Osteoblast (primary cell): ENCODE data around the gene MANBA. TPM values are rescaled to one million over a fixed set of nuclear protein-coding genes. Genes with fewer than 3 reads are reported as not detected.

Source experiments
- DNase-seq: peaks from one replicate; pipeline ENCODE4 v3.0.0; 2011; ENCODE audit warnings: low spot score, mixed read lengths; ENCODE audit not compliant: insufficient read length; ENCODE audit errors: missing footprints
- H2AFZ ChIP-seq: 2 replicates; pipeline ENCODE4 v1.6.0; 2011; ENCODE audit warnings: mild to moderate bottlenecking, low read length
- H3K27ac ChIP-seq: 2 replicates; pipeline ENCODE4 v1.5.1; 2011; ENCODE audit warnings: mild to moderate bottlenecking, low read depth, low read length, moderate library complexity
- H3K27me3 ChIP-seq: 2 replicates; pipeline ENCODE4 v1.6.0; 2012; ENCODE audit warnings: mild to moderate bottlenecking, control low read depth, inconsistent platforms, low read length, moderate library complexity; ENCODE audit not compliant: insufficient read depth
- H3K36me3 ChIP-seq: 2 replicates; pipeline ENCODE4 v1.5.1; 2011; ENCODE audit warnings: mild to moderate bottlenecking, low read length, control low read depth, moderate library complexity; ENCODE audit not compliant: insufficient read depth
- H3K4me1 ChIP-seq: 2 replicates; pipeline ENCODE4 v1.5.1; 2011; ENCODE audit warnings: mild to moderate bottlenecking, low read length, control low read depth, moderate library complexity; ENCODE audit not compliant: insufficient read depth
- H3K4me2 ChIP-seq: 2 replicates; pipeline ENCODE4 v1.6.0; 2011; ENCODE audit warnings: mild to moderate bottlenecking, low read length; ENCODE audit not compliant: insufficient read depth
- H3K4me3 ChIP-seq: fragments of 200-600 bp; sonication (generic); 3 replicates; pipeline ENCODE4 v1.5.1; 2012; ENCODE audit warnings: mild to moderate bottlenecking, low read length, inconsistent platforms; ENCODE audit not compliant: insufficient read depth
- H3K79me2 ChIP-seq: 2 replicates; pipeline ENCODE4 v1.6.0; 2012; ENCODE audit warnings: mild to moderate bottlenecking, low read length, control low read depth, inconsistent platforms; ENCODE audit not compliant: insufficient read depth
- H3K9me3 ChIP-seq: 2 replicates; pipeline ENCODE4 v1.5.1; 2011; ENCODE audit warnings: low read depth, low read length, control low read depth
- H4K20me1 ChIP-seq: 2 replicates; pipeline ENCODE4 v1.6.0; 2012; ENCODE audit warnings: mild to moderate bottlenecking, low read length, control low read depth; ENCODE audit not compliant: insufficient read depth
- CTCF ChIP-seq: IDR thresholded peaks from 2 replicates; pipeline ENCODE4 v1.5.1; 2011; ENCODE audit warnings: mild to moderate bottlenecking, low read depth, low read length, moderate library complexity; ENCODE audit errors: extremely low read depth
- small RNA-seq: library from RNA; depleted of rRNA; stranded (forward); fragments of <200 nt; gene quantifications from one replicate; pipeline ENCODE3, GENCODE V24; 2012
- total RNA-seq: library from RNA; depleted of rRNA; stranded (reverse); fragments of >200 nt; gene quantifications from 2 replicates; pipeline ENCODE4 v1.2.3, GENCODE V29; 2012

MANBA gene
- total RNA-seq, 1 donor = 64.1 TPM

- Histone ChIP-seq H4K20me1 (no peaks in the 10 kb centered on the region), H3K9me3 (no peaks in the 10 kb centered on the region), H3K79me2 (no peaks in the 10 kb centered on the region), H3K4me2 (no peak overlapping the region), H3K4me3 (no peak overlapping the region), H3K27ac (no peak overlapping the region), H3K27me3 (no peaks in the 10 kb centered on the region), H2AFZ (no peak overlapping the region), H3K4me1 (no peaks in the 10 kb centered on the region), H3K36me3 (peaks cover 35% of the 10 kb centered on the region)
- no peak for DNase-seq
- no peak for TF ChIP-seq CTCF
Measured at GRCh38 chr4:102586644-102587021, 174.1 kb downstream of the MANBA start.

GRCh38 chr4:102586002-102586643 is 174.6 kb downstream of the MANBA start:
- Histone ChIP-seq H3K4me1 (no peaks in the 10 kb centered on the region), H3K4me2 (no peak overlapping the region), H3K27ac (no peak overlapping the region), H3K79me2 (no peaks in the 10 kb centered on the region), H2AFZ (no peak overlapping the region), H3K36me3 (peaks cover 35% of the 10 kb centered on the region), H3K27me3 (no peaks in the 10 kb centered on the region), H4K20me1 (no peaks in the 10 kb centered on the region), H3K4me3 (no peak overlapping the region), H3K9me3 (no peaks in the 10 kb centered on the region)
- TF ChIP-seq CTCF = no peak
- no peak for DNase-seq

- H3K4me3 ChIP-seq = no peak overlapping the region
- no peak overlapping the region for H3K4me2 ChIP-seq
- H3K27me3 ChIP-seq = no peaks in the 10 kb centered on the region
- no peak for DNase-seq
- no peak for TF ChIP-seq CTCF
- peaks cover 32% of the 10 kb centered on the region for H3K36me3 ChIP-seq
- H3K4me1 ChIP-seq = no peaks in the 10 kb centered on the region
- H2AFZ ChIP-seq = no peak overlapping the region
- H3K79me2 ChIP-seq = no peaks in the 10 kb centered on the region
- H3K27ac ChIP-seq = no peak overlapping the region
- H3K9me3 ChIP-seq = no peaks in the 10 kb centered on the region
- no peaks in the 10 kb centered on the region for H4K20me1 ChIP-seq
Measured at GRCh38 chr4:102585329-102585728, 175.4 kb downstream of the MANBA start.

- H3K27ac ChIP-seq = no peak overlapping the region
- H3K4me2 ChIP-seq = no peak overlapping the region
- H2AFZ ChIP-seq = no peak overlapping the region
- TF ChIP-seq CTCF = no peak
- peaks cover 24% of the 10 kb centered on the region for H3K36me3 ChIP-seq
- H3K27me3 ChIP-seq = no peaks in the 10 kb centered on the region
- H4K20me1 ChIP-seq = no peaks in the 10 kb centered on the region
- H3K4me3 ChIP-seq = no peak overlapping the region
- H3K79me2 ChIP-seq = no peaks in the 10 kb centered on the region
- no peaks in the 10 kb centered on the region for H3K4me1 ChIP-seq
- DNase-seq = no peak
- no peaks in the 10 kb centered on the region for H3K9me3 ChIP-seq
Measured at GRCh38 chr4:102584091-102584490, 176.7 kb downstream of the MANBA start.

Small RNA genes within 50 kb of the gene (small RNA-seq; reads per million reads assigned to genes)
- not detected for gene AC018797.1

Other genes with a start within 250 kb of the MANBA start
- 390 and 426 TPM in 2 replicates for gene UBE2D3, start 66.6 kb upstream of the MANBA start, total RNA-seq
- 25.6 and 26.4 TPM in 2 replicates for gene CISD2, start 108.0 kb upstream of the MANBA start, total RNA-seq